CD4-positive, alpha-beta T cell treated with Interleukin-1 beta for 1 hour (primary cell): ENCODE measurements around the gene DNAJB6.
A peak's percentile ranks its signal among the peaks of the same experiment; 100 is the strongest.

ENCODE experiments used
- DNase-seq, 2 donors: peaks; one replicate each; pipeline ENCODE4 v3.0.0-alpha.2; 2020 to 2022

DNAJB6 gene

GRCh38 chr7:157371296-157371695 lies 34.5 kb downstream of the DNAJB6 start:
- no peak for DNase-seq

- DNase-seq, result no peak
Measured at GRCh38 chr7:157372300-157373232, 35.8 kb downstream of the DNAJB6 start.

- DNase-seq, result no peak
Measured at GRCh38 chr7:157373493-157373892, 36.7 kb downstream of the DNAJB6 start.

DNA sequence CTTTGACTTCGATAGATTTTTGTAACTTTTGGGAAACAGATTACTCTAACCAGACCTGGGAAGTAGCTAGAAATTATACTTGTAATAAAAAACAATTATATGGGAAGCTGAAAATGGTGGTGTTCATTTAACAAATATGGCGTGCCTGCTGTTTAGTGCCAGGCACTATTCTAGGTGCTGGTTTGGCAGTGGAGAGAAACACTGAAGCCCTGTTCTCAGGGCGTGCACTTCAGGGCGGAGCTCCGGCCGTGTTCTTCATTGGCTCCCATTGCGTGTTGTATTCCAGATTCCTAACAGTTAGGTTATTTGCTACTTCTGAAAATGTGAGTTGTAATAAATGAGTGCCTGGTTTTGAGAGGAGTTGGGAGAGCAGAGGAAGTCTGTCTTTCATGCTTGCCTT lies 38.6 kb downstream of the DNAJB6 start:
- DNase-seq, result no peak

GRCh38 chr7:157377436-157378124 lies 40.8 kb downstream of the DNAJB6 start:
- DNase-seq, result no peak

DNA sequence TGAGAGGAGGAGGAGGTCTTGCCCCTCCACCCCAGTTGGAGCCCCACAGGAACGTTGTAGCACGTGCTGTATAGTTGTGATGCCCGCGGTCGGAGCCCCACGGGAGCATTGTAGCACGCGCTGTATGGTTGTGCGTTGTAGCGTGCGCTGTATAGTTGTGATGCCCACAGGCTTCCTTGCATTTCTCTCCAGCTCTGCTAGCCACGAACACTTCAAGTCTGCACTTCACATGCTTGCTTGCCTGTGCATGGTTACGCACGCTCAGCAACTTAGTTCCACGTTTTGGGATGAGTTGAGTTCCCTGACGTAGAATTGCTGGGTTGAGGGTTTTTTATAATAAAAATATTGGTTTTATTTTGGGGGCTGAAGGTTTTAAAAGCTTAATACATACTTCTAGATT lies 41.6 kb downstream of the DNAJB6 start:
- DNase-seq, result no peak

- DNase-seq, result no peak
Measured at GRCh38 chr7:157379493-157379892, 42.7 kb downstream of the DNAJB6 start.

DNA sequence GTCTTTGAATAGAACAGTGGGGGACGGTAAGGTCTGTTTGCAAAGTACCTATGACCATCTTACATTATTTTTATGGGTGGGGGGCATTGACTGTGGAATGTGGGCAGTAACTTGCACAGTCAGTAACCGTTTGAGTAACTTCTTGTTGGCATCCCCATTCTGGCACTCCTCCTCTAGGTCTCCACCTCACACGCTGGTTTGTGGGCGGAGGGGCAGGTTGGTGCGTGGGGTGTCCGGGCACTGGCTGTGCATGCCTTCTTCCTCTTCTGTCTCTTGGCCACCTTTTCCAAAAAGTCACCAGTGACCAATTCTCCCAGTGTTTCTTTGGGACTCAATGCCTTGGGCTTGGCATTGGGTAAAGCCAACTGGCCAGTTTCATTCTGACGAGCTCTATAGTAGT lies 43.6 kb downstream of the DNAJB6 start:
- no peak for DNase-seq

DNA sequence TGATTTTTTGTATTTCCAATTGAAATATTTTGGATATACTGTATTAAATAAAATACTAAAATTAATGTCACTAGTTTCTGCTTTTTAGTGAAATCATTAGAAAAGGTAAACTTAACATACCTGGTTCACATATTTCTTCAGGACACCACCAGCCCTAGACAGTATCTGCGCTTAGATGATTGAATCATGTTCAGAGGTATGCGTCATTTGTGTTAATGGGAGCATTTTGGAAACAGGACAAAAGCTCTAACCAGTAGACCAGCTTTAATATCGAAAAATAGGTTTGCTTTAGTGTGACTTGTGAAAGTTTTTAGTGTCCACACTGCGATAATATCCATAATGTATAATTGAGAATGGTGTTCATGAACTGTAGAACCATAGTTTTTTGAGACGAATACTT lies 47.1 kb downstream of the DNAJB6 start:
- DNase-seq, result no peak

DNA sequence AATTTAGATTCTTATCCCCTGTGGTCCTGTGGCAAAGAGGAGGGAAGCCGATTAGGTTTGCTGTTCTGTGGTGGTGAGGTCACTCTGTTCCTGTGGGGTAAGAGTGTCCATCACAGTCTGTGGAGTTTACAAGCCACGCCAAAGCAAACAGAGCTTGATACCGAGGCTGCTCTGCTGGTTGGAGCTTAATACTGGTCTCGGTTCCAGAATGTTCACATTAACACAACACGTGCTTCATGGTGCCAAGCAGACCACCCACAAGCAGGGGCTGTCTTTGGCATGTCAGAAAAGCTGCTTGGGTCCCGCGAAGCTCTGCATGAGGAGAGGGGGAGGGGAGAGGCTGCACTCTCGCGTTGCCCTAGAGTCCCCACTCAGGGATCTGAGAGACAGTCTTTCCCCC lies 47.5 kb downstream of the DNAJB6 start:
- no peak for DNase-seq

DNA sequence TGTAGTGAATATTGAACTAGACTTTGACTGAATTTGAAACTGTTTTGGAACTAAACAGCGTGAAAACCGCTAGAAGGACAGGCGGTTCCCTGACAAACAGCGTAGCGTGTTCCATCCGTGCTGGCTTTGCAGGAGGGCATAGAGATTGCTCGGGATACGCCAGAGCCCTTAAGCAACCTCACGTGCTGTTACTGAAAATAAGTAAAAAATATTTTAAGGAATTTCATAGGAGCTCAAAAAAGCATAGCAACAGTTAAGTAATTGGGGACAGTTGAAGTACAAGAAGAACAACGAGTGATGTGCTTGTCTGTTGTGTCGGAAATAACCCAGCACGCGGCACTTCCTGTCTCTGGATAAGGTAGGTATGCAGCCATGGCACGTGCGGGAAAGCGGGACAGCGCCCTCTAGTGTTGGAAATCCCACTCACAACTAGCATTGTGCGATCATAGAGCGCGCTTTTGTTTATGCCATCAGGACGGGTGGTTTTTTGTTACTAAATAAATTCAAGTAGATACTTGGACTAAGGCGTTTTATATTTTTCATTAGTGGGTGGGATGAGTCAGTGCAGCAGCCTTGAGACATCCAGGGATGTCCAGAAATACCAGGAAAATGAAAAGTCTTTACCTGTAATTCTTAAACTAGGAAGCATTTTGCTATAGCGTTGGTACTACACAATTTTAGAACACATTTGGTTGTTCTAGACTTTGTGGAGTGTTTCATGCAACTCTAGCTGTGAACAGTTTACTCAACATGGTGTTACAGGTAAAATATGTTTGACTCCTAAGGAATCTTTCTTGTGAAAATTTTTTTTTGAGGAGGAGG lies 50.4 kb downstream of the DNAJB6 start:
- DNase-seq, result peak; percentile 83 to 89

DNA sequence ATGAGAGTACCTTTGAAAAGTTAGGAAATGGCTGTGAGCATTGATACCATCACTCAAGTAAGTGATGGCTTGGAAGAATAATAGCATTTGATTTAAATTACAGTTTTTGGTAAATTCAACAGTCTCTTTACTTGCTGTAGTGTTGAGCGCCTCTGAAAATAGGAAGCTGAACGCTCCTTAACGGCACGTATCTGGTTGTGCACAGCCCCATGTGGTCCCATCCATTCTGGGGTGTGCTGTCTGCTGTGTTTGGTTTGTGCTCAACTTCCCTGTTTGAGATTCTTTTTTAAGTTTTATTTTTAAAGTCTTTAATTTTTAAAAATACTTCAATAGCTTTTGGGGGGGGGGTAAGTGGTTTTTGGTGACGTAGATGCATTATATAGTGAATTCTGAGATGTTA lies 51.5 kb downstream of the DNAJB6 start:
- DNase-seq, result no peak

GRCh38 chr7:157389951-157390730 lies 53.3 kb downstream of the DNAJB6 start:
- DNase-seq, result peak; percentile 37 to 44

- DNase-seq, result no peak
Measured at GRCh38 chr7:157391036-157391710, 54.4 kb downstream of the DNAJB6 start.

- DNase-seq, result no peak
Measured at GRCh38 chr7:157392256-157393037, 55.6 kb downstream of the DNAJB6 start.

- DNase-seq, result no peak
Measured at GRCh38 chr7:157394246-157395191, 57.7 kb downstream of the DNAJB6 start.

- DNase-seq, result no peak
Measured at GRCh38 chr7:157395206-157395605, 58.4 kb downstream of the DNAJB6 start.

DNA sequence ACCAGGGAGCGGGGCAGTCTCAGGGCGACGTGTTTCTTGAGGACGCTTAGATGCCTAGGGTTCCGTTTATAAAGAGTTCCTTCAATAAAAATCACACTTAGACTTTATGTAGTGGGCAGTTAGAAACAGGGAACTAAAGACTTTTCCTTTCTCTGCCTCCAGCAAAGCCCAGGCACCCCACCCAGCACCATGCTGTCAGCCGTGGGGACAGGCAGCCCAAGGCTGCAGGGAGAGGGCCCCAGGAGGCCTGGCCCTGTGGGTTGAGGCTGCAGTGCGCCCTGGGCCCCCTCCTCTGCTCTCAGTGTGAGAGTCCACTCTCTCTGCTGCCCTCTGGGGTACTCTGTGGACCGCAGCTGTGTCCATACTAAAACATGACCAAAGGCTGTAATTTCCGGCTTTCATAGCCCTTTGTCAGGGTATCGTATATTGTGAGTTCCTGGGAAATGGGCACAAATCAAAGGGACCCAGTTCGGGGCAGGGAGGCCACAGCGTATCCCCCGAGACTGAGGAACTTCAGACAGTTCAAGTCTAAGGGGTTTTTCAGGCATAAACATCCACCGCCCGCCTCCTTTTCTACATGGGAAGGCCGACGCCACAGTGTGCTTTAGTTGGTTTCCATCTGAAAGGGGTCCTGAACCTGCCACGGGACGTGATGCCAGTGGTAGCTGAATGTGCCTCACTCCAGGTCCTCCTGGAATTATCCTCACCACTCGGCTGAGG lies 59.7 kb downstream of the DNAJB6 start:
- DNase-seq, result no peak
